T-cell (primary cell): ENCODE results near the gene ZNG1C. TPM values are rescaled to one million over a fixed set of nuclear protein-coding genes. Genes with fewer than 3 reads are reported as not detected.
"Not testable (repeated sequence)": the region's sequence is repeated elsewhere in the genome, so short reads cannot be mapped to it uniquely, and the experiment has no call there.

ENCODE experiments used
- ATAC-seq, 4 experiments: fragments of 200-7000 bp in 3 of 4; fragments of 150-1000 bp in 1 of 4; cut with Tn5 transposase; replicated peaks in 1 of 4; 1 replicate in 3 of 4; 2 replicates in 1 of 4; pipeline ENCODE4 v1.10.0; 2021; ENCODE audit warnings: moderate library complexity in 3 of 4, mild to moderate bottlenecking in 2 of 4, moderate number of reproducible peaks in 1 of 4
- CTCF ChIA-PET, 2 donors: fragments of 300-600 bp; sonication (Branson Sonifier 250); formaldehyde crosslinking; loops; one replicate each; lab custom pipeline; 2022; ENCODE audit warnings: antibody characterized with exemption in 2 of 2; lab: Charles Lee
- POLR2A ChIA-PET, 2 donors: fragments of 300-600 bp; sonication (Branson Sonifier 250); formaldehyde crosslinking; loops; one replicate each; lab custom pipeline; 2022; ENCODE audit warnings: antibody characterized with exemption in 2 of 2; lab: Charles Lee
- DNase-seq, 35 experiments: peaks; one replicate each; pipeline versions ENCODE4 v3.0.0 to v3.0.0-alpha.2; 2013 to 2023
- H3K27ac ChIP-seq: one replicate; pipeline ENCODE4 v1.5.1; 2013; ENCODE audit warnings: low read length
- H3K27me3 ChIP-seq, 2 experiments: replicated peaks in 1 of 2; 1 replicate in 1 of 2; 2 replicates in 1 of 2; pipeline versions ENCODE4 v1.6.1 to v1.7.0; 2013; ENCODE audit warnings: low read length in 1 of 2, mixed read lengths in 1 of 2; ENCODE audit not compliant: control insufficient read depth in 2 of 2, insufficient read depth in 2 of 2; ENCODE audit errors: extremely low read depth in 1 of 2
- H3K36me3 ChIP-seq, 2 donors: 1 replicate in 1 of 2; 2 replicates in 1 of 2; pipeline versions ENCODE4 v1.6.1 to v1.7.0; 2013; ENCODE audit warnings: low read length in 1 of 2; ENCODE audit not compliant: control insufficient read depth in 2 of 2, insufficient read depth in 1 of 2; ENCODE audit errors: extremely low read depth in 1 of 2
- H3K4me1 ChIP-seq, 2 experiments: 1 replicate in 1 of 2; 2 replicates in 1 of 2; pipeline versions ENCODE4 v1.6.1 to v1.7.0; 2013; ENCODE audit warnings: low read length in 2 of 2, mixed read lengths in 1 of 2; ENCODE audit not compliant: insufficient read depth in 2 of 2, control insufficient read depth in 1 of 2; ENCODE audit errors: extremely low read depth in 1 of 2
- H3K4me3 ChIP-seq, 2 donors: 1 replicate in 1 of 2; 2 replicates in 1 of 2; pipeline versions ENCODE4 v1.5.1 to v1.7.0; 2013; ENCODE audit warnings: mild to moderate bottlenecking in 2 of 2, low read length in 1 of 2, moderate library complexity in 1 of 2; ENCODE audit not compliant: control insufficient read depth in 1 of 2; ENCODE audit errors: extremely low read depth in 1 of 2
- H3K9me3 ChIP-seq: 2 replicates; pipeline ENCODE4 v1.7.0; 2013
- H3K27ac Mint-ChIP-seq, 2 donors: one replicate each; pipeline ENCODE4 v1.8.0; 2020 to 2021; ENCODE audit warnings: mild to moderate bottlenecking in 2 of 2, mixed read lengths in 2 of 2
- H3K27me3 Mint-ChIP-seq, 2 donors: one replicate each; pipeline ENCODE4 v1.8.0; 2021 to 2022; ENCODE audit warnings: mixed read lengths in 2 of 2
- H3K36me3 Mint-ChIP-seq: one replicate; pipeline ENCODE4 v1.8.0; 2021; ENCODE audit warnings: mixed read lengths
- H3K4me1 Mint-ChIP-seq, 3 donors: one replicate each; pipeline ENCODE4 v1.8.0; 2020 to 2022; ENCODE audit warnings: mixed read lengths in 3 of 3, mild to moderate bottlenecking in 1 of 3
- H3K4me3 Mint-ChIP-seq, 3 donors: one replicate each; pipeline ENCODE4 v1.8.0; 2020 to 2022; ENCODE audit warnings: mild to moderate bottlenecking in 3 of 3, mixed read lengths in 3 of 3, moderate library complexity in 3 of 3
- H3K9me3 Mint-ChIP-seq, 3 donors: one replicate each; pipeline ENCODE4 v1.8.0; 2020 to 2022; ENCODE audit warnings: mixed read lengths in 3 of 3
- whole genome bisulfite sequencing: methylation state at CpG from one replicate; pipeline ENCODE4 v1.1.5; 2013; ENCODE audit warnings: missing lambda C conversion rate; ENCODE audit not compliant: insufficient coverage; 5-methylcytosine and 5-hydroxymethylcytosine counted together
- total RNA-seq, 35 experiments: library from RNA in 6 of 35; stranded (reverse) in 6 of 35; fragments of 120-200 nt in 1 of 35; gene quantifications; one replicate each; pipeline versions ENCODE4 v1.2.1 to v1.2.4 and lab custom pipeline; 2013 to 2026

Gene ZNG1C
- 10 to 100 TPM; 26.9 to 38.2 (median 32.5) TPM for total RNA-seq
- total RNA-seq (2013) = 30.0 TPM
- total RNA-seq (lab: John Stamatoyannopoulos, UW) = 0.71 to 6.5 (median 2.4) reads per million in 29 experiments

GRCh38 chr9:68241683-68242082 lies at the start of gene ZNG1C:
TSS of gene ZNG1C (plus strand) at chr9:68241983. CDS start at chr9:68242032, 49 bp downstream.
- H3K27ac Mint-ChIP-seq = not testable (repeated sequence)

GRCh38 chr9:68242437-68242836 lies 654 bp downstream of the ZNG1C start:
- CTCF ChIA-PET = not testable (repeated sequence)

More at GRCh38 chr9:68241683-68242082, at the start of gene ZNG1C:
- H3K27me3 Mint-ChIP-seq, H3K36me3 ChIP-seq, H3K27ac ChIP-seq, CTCF ChIA-PET, H3K4me3 Mint-ChIP-seq, H3K4me1 ChIP-seq, DNase-seq, H3K36me3 Mint-ChIP-seq, H3K9me3 Mint-ChIP-seq, H3K27me3 ChIP-seq, ATAC-seq, H3K9me3 ChIP-seq, POLR2A ChIA-PET, H3K4me3 ChIP-seq, H3K4me1 Mint-ChIP-seq: not testable (repeated sequence)
- no CpG with 5 or more reads among the region's 32 CpGs for WGBS

GRCh38 chr9:68281041-68281440 lies 39.3 kb downstream of the ZNG1C start:
- DNase-seq, H3K36me3 Mint-ChIP-seq, H3K9me3 Mint-ChIP-seq, H3K27me3 Mint-ChIP-seq, ATAC-seq, H3K27ac Mint-ChIP-seq, H3K4me1 ChIP-seq, H3K4me3 Mint-ChIP-seq, CTCF ChIA-PET, H3K36me3 ChIP-seq, H3K9me3 ChIP-seq, H3K27ac ChIP-seq, H3K4me1 Mint-ChIP-seq, H3K27me3 ChIP-seq, H3K4me3 ChIP-seq, POLR2A ChIA-PET: not testable (repeated sequence)
- WGBS = no CpG with 5 or more reads among the region's 16 CpGs

More at GRCh38 chr9:68242437-68242836, 654 bp downstream of the ZNG1C start:
- H3K36me3 ChIP-seq, H3K27ac ChIP-seq, H3K27me3 Mint-ChIP-seq, ATAC-seq, H3K27me3 ChIP-seq, H3K4me3 Mint-ChIP-seq, H3K9me3 Mint-ChIP-seq, H3K4me1 ChIP-seq, H3K27ac Mint-ChIP-seq, DNase-seq, H3K36me3 Mint-ChIP-seq, H3K4me1 Mint-ChIP-seq, H3K9me3 ChIP-seq, H3K4me3 ChIP-seq, POLR2A ChIA-PET: not testable (repeated sequence)
- WGBS = no CpG with 5 or more reads among the region's 11 CpGs

GRCh38 chr9:68302567-68302966 lies 60.8 kb downstream of the ZNG1C start, which contains the start of gene FOXD4L3:
TSS of gene FOXD4L3 (plus strand) at chr9:68302867. CDS start at chr9:68302952, 85 bp downstream.
- no CpG with 5 or more reads among the region's 15 CpGs for WGBS
- not testable (repeated sequence) for H3K36me3 Mint-ChIP-seq, H3K27me3 ChIP-seq

GRCh38 chr9:68303771-68304170 lies 62.0 kb downstream of the ZNG1C start:
- H3K27me3 ChIP-seq, H3K27ac ChIP-seq, H3K27ac Mint-ChIP-seq, POLR2A ChIA-PET, CTCF ChIA-PET, H3K9me3 Mint-ChIP-seq, ATAC-seq, H3K9me3 ChIP-seq, H3K4me1 ChIP-seq, H3K4me3 ChIP-seq, H3K4me3 Mint-ChIP-seq, DNase-seq, H3K36me3 ChIP-seq, H3K4me1 Mint-ChIP-seq, H3K27me3 Mint-ChIP-seq, H3K36me3 Mint-ChIP-seq: not testable (repeated sequence)
- no CpG with 5 or more reads among the region's 30 CpGs for WGBS

More at GRCh38 chr9:68302567-68302966, 60.8 kb downstream of the ZNG1C start, which contains the start of gene FOXD4L3:
- POLR2A ChIA-PET, H3K9me3 Mint-ChIP-seq, H3K4me3 Mint-ChIP-seq, CTCF ChIA-PET, H3K4me1 ChIP-seq, DNase-seq, H3K4me1 Mint-ChIP-seq, H3K9me3 ChIP-seq, H3K27ac ChIP-seq, H3K27ac Mint-ChIP-seq, H3K36me3 ChIP-seq, H3K27me3 Mint-ChIP-seq, ATAC-seq, H3K4me3 ChIP-seq: not testable (repeated sequence)

GRCh38 chr9:68304212-68304611 lies 62.4 kb downstream of the ZNG1C start:
- H3K4me1 Mint-ChIP-seq, H3K27me3 ChIP-seq, H3K9me3 Mint-ChIP-seq, H3K36me3 ChIP-seq, H3K27ac Mint-ChIP-seq, H3K4me3 ChIP-seq, H3K9me3 ChIP-seq, ATAC-seq, H3K4me3 Mint-ChIP-seq, H3K36me3 Mint-ChIP-seq, CTCF ChIA-PET, POLR2A ChIA-PET, H3K4me1 ChIP-seq, H3K27ac ChIP-seq, DNase-seq, H3K27me3 Mint-ChIP-seq: not testable (repeated sequence)
- WGBS = no CpG with 5 or more reads among the region's 21 CpGs

- H3K36me3 Mint-ChIP-seq, H3K4me1 ChIP-seq, H3K27me3 ChIP-seq, H3K36me3 ChIP-seq, H3K27ac ChIP-seq, H3K4me3 Mint-ChIP-seq, H3K4me1 Mint-ChIP-seq, H3K4me3 ChIP-seq, ATAC-seq, DNase-seq, CTCF ChIA-PET, H3K27ac Mint-ChIP-seq, H3K27me3 Mint-ChIP-seq, H3K9me3 Mint-ChIP-seq, POLR2A ChIA-PET, H3K9me3 ChIP-seq: not testable (repeated sequence)
- no CpG with 5 or more reads among the region's 4 CpGs for WGBS
Measured at GRCh38 chr9:68304777-68305176, 63.0 kb downstream of the ZNG1C start.
